ENCODE data around the gene CROCC. TPM values are rescaled to one million over a fixed set of nuclear protein-coding genes. Genes with fewer than 3 reads are reported as not detected.
A peak's percentile ranks its signal among the peaks of the same experiment; 100 is the strongest.

The CROCC gene
- total and polyA plus RNA-seq, 2 donors: 13.7 to 26.4 TPM

DNA sequence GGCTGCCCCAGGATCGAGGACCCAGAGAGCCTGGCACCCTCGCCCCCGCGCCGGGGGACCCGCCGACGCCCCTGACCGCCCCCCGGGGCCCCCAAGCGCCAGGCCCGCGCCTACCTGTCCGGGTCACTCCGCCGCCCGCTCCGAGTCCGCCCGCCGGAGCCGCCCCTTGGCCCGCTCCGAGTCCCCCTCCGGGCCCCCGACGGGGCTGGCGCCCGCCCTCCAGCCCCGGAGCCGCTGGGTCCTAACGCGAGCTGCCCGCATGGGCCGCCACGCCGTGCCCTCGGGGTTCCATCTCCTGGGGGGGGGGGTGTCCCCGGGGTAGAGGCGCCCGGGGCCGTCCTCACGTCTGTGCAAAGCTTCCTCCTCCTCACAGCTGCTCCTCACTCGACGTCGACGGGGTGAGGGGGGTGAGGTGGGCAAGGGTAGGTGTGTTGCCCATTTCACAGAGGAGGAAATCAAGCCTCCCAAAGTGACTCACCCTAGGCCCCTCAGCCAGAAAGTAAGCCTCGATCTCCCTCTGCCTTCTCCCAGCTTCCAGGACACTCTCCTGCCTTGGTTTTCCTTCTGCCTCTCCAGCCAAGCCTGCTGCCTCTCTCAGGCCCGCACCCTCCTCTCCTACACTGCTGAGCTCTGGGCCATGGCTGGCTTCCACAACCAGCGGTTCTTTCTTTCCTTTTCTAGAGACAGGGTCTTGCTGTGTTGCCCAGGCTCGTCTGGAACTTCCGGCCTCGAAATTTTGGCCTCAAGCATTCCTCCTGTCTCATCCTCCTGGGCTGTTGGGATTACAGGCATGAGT lies 58.9 kb downstream of the CROCC start, which contains the start of gene MFAP2:
Gene MFAP2, minus strand, starts transcription at position 148 of the 796 bp plus-strand sequence. CDS start 2,347 bp downstream, outside the sequence.
- Histone ChIP-seq H3K27ac (ENCODE audit: low read depth) (peak within 1 kb of the TSS; percentile 11), H3K36me3 (ENCODE audit: insufficient read depth) (no peaks in the 10 kb centered on the region), H3K4me3 (ENCODE audit: low read depth, low read length) (peak within 1 kb of the TSS; percentile 49), H3K4me1 (ENCODE audit: insufficient read depth) (no peaks in the 10 kb centered on the region)
- no peak for DNase-seq (ENCODE audit: extremely low spot score)
- 9% methylated on average over 53 of the region's 53 CpGs for WGBS

DNA sequence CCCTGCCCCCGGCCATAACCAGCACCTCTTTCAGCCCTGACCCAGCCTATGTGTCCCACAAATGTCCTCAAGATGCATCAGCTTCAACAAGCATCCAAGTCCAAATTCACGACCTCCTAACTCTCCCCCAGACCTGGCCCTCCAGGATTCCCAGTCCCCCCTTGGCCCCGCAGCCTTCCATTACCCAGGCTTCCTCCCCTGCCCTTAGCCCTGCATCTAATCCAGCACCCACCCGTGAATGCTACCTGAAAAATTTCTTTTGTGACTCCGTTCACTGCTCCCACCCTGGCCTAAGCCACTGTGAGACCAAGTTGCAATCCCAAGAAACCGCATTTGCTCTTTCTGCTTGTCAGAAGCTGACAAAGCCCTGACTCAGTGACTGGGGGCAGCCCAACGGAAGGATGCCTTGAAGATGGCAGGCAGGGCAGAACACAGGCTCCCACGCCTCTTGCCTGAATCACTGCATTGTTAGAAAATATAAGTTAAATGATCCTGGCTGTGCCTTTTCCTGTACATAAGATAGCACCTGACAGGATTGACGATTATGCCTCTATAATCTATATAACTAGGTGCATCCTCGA lies 59.6 kb downstream of the CROCC start:
- H3K36me3 ChIP-seq (ENCODE audit: insufficient read depth): no peaks in the 10 kb centered on the region
- no peak for DNase-seq (ENCODE audit: extremely low spot score)
- whole genome bisulfite sequencing: 92% methylated on average over 10 of the region's 10 CpGs
- H3K4me1 ChIP-seq (ENCODE audit: insufficient read depth): no peaks in the 10 kb centered on the region
- no peak overlapping the region for H3K27ac ChIP-seq (ENCODE audit: low read depth)
- no peak overlapping the region for H3K4me3 ChIP-seq (ENCODE audit: low read depth, low read length)

DNA sequence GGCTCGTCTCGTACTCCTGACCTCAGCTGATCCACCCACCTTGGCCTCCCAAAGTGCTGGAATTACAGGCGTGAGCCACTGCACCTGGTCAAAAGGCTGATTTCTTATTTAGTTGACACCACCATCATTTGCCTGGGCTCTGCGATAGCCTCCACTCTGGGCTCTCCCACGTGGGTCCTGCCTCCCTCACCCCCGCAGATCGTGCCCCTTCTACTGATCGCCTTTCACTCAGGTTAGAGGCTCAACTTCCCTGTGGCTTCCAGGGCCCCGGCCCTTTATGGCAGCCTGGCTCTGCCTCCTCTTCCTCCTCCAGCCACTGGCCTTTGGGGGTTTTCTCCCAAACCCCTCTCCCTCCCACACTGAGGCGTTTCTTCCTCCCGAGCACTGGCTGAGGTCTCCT lies 61.2 kb downstream of the CROCC start:
- no peaks in the 10 kb centered on the region for H3K36me3 ChIP-seq (ENCODE audit: insufficient read depth)
- no peaks in the 10 kb centered on the region for H3K4me1 ChIP-seq (ENCODE audit: insufficient read depth)
- no peak overlapping the region for H3K4me3 ChIP-seq (ENCODE audit: low read depth, low read length)
- WGBS: 88% methylated on average over 11 of the region's 11 CpGs
- H3K27ac ChIP-seq (ENCODE audit: low read depth): no peak overlapping the region
- DNase-seq (ENCODE audit: extremely low spot score): no peak

DNA sequence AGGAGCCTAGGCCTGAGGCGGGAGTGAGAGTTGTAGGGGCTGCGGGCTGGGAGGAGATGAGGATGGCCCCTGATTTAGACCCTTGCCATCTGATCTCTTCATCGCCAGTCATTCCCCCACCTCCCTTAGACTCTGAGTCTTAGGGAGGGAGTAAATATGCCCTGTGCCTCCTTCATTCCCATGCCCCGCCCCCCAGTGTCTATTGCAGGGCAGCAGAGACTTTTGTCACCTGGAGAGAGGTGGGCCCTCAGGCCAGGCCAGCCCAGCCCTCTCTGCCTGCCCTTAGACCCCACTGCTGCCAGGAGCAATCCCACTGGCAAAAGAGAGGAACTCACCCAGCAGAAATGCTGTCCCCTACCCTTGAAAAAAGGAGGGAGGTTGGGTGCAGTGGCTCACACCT lies 61.9 kb downstream of the CROCC start:
- DNase-seq (ENCODE audit: extremely low spot score): no peak
- no peak overlapping the region for H3K27ac ChIP-seq (ENCODE audit: low read depth)
- H3K36me3 ChIP-seq (ENCODE audit: insufficient read depth): no peaks in the 10 kb centered on the region
- 97% methylated on average over 4 of the region's 4 CpGs for WGBS
- no peak overlapping the region for H3K4me3 ChIP-seq (ENCODE audit: low read depth, low read length)
- no peaks in the 10 kb centered on the region for H3K4me1 ChIP-seq (ENCODE audit: insufficient read depth)

DNA sequence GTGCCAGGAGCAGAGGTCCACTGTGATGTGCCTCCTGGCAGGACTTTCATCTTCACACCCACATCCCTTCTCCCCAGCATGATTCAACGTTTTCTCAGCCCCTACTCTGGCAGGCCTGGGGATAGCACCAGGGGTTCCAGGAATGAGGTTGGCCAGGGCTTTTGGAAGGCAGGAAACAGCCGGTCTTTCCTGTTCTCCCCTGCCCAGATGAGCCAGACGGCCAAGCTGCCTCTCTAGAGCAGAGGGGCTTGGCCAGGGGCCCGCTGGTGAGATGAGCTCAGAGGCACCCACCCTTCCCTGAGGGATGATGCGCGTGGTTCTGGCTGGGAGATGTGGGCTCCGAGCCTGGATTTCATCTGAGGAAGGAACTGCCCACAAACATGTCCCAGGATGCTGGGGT lies 63.0 kb downstream of the CROCC start:
- 16% methylated on average over 7 of the region's 7 CpGs for WGBS
- Histone ChIP-seq H3K4me1 (ENCODE audit: insufficient read depth) (no peaks in the 10 kb centered on the region), H3K36me3 (ENCODE audit: insufficient read depth) (no peaks in the 10 kb centered on the region), H3K27ac (ENCODE audit: low read depth) (no peak overlapping the region), H3K4me3 (ENCODE audit: low read depth, low read length) (no peak overlapping the region)
- peak; percentile 63 for DNase-seq (ENCODE audit: extremely low spot score)

DNA sequence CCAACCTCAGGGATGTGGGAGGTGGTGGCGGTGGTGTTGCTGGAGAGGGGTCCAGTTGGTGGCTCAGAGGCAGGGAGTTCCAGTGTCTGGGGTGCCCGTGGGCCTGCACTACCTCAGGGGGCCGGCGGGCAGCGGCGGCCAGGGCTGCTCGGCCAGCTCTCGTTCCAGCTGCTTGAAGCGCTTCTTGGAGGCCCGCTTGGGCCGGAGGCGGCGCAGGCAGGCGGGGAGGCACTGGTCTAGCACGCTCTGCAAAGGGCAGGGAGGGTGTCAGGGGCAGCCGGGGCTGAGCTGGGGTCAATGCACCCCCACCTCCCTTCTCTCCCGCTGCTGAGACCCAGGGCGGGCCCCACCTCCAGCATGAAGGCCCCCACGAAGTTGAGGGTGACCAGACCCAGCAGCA lies 64.4 kb downstream of the CROCC start:
- Histone ChIP-seq H3K36me3 (ENCODE audit: insufficient read depth) (peaks cover 4% of the 10 kb centered on the region), H3K4me1 (ENCODE audit: insufficient read depth) (no peaks in the 10 kb centered on the region), H3K4me3 (ENCODE audit: low read depth, low read length) (no peak overlapping the region), H3K27ac (ENCODE audit: low read depth) (no peak overlapping the region)
- WGBS: 91% methylated on average over 19 of the region's 19 CpGs
- DNase-seq (ENCODE audit: extremely low spot score): no peak

DNA sequence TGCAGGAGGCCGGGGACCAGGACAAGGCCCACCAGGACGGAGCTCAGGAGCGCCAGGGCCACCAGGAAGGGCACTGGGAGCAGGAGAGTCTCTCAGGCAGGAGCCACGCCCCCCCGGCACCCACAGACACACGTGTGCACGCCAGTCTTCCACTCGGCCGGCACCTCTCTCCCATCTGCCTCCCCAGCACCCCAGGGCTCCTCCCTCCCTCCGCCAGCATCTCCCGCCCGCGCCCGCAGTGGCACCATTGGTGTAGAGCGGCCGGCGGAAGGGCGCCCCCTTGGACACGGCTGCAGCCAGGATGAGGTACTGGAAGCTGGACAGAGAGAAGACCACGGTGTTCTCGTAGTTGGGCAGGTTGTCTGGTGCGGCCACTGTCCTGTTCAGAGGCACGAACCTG lies 64.8 kb downstream of the CROCC start:
- H3K27ac ChIP-seq (ENCODE audit: low read depth): no peak overlapping the region
- H3K4me3 ChIP-seq (ENCODE audit: low read depth, low read length): no peak overlapping the region
- no peaks in the 10 kb centered on the region for H3K4me1 ChIP-seq (ENCODE audit: insufficient read depth)
- DNase-seq (ENCODE audit: extremely low spot score): no peak
- 89% methylated on average over 23 of the region's 23 CpGs for WGBS
- peaks cover 4% of the 10 kb centered on the region for H3K36me3 ChIP-seq (ENCODE audit: insufficient read depth)

DNA sequence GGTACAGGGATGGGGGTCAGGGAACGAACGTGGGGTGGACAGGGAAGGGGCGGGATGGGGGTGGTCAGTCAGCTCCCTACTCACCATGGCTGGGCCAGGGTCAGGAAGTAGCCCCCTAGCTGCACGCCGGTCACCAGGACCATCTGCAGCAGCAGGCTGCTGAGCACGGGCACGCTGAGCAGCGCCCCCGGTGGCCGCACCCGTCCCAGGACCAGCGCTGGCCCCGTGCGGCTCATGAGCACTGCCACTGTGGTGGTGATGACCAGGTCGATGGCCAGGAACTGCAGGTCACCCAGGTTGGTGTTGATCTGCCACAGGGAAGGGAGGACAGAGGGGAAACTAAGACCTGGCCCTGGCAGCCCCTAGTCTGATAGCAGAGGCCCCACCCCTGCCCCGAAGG lies 65.2 kb downstream of the CROCC start:
- H3K36me3 ChIP-seq (ENCODE audit: insufficient read depth): peaks cover 4% of the 10 kb centered on the region
- H3K4me3 ChIP-seq (ENCODE audit: low read depth, low read length): no peak overlapping the region
- WGBS: 77% methylated on average over 16 of the region's 16 CpGs

DNA sequence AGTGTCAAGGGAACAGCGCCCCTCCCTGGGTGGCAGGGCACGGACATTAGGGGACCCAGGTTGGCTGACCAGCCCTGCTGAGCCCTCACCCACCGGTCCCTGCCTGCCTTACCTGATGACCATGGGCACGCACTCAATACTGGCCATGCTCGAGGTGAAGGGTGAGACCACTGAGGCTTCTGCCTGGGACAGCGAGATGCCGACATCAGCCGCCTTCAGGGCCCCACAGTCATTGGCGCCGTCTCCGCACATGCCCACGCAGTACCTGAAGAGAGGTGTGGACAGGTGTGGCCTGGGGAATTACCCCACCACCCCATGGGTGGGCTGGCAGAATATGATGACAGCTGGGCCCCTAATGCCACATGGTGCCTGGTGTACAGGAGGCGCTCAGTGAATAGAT lies 66.5 kb downstream of the CROCC start:
- H3K4me3 ChIP-seq (ENCODE audit: low read depth, low read length): no peak overlapping the region
- no peak overlapping the region for H3K27ac ChIP-seq (ENCODE audit: low read depth)
- H3K36me3 ChIP-seq (ENCODE audit: insufficient read depth): peaks cover 4% of the 10 kb centered on the region
- DNase-seq (ENCODE audit: extremely low spot score): no peak
- 96% methylated on average over 13 of the region's 13 CpGs for WGBS
- H3K4me1 ChIP-seq (ENCODE audit: insufficient read depth): no peaks in the 10 kb centered on the region

More for the DNA sequence above, 65.2 kb downstream of the CROCC start:
- DNase-seq (ENCODE audit: extremely low spot score): no peak
- Histone ChIP-seq H3K4me1 (ENCODE audit: insufficient read depth) (no peaks in the 10 kb centered on the region), H3K27ac (ENCODE audit: low read depth) (no peak overlapping the region)

DNA sequence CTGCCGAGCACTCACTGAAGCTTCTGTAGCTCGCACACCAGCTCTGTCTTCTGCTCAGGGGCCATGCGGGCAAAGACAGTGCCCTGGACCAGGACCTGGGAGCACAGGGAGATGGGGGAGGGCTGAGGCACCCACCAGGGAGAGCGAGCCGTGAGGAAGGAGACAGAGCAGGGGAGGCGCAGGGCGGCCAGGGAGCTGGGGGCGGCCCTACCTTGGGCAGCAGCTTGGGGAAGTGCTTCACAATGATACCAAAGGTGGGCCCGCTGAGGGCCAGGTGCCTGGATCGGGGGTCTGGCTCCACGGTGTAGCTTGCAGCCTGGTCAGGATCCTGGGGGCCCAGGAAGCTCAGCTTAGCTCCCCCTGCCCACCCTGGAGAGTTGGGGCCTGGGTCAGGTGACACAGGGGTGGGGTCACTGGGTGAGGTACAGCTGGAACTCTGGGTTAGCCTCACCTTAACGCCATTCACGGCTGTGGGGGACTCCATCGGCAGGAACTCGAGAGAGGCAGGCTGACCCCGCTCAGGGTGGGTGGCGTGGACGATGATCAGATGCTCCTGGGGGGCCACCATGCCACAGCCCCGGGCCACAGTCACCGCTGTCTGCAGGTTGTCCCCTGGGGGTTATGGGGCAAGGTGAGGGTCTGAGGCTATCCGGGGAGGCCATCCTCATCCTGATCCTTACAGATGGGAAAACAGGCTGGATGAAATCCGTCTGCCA lies 68.1 kb downstream of the CROCC start:
- no peak overlapping the region for H3K27ac ChIP-seq (ENCODE audit: low read depth)

DNA sequence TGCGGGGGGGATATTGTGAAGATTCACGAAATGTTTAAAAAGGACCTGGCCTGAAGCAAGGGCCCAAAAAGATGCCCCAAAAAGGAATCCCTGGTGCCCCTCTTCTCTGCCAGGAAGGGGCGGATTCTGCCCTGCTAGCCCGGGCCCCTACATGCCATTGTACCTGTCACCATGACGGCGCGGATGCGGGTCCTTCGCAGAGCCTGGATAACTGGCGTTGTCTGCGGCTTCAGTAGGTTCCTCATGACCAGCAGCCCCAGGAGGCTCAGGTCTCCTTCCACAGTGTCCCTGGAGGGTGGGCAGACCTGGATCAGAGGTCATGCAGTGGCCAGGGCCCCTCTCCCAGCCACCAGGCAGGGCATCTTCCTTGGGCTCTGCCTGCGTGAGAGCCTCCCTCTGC lies 69.8 kb downstream of the CROCC start:
- 97% methylated on average over 12 of the region's 12 CpGs for WGBS
- H3K4me1 ChIP-seq (ENCODE audit: insufficient read depth): no peaks in the 10 kb centered on the region

More for the DNA sequence above, 68.1 kb downstream of the CROCC start:
- no peak overlapping the region for H3K4me3 ChIP-seq (ENCODE audit: low read depth, low read length)
- WGBS: 95% methylated on average over 22 of the region's 22 CpGs
- H3K4me1 ChIP-seq (ENCODE audit: insufficient read depth): no peaks in the 10 kb centered on the region
- no peak for DNase-seq (ENCODE audit: extremely low spot score)
- peaks cover 4% of the 10 kb centered on the region for H3K36me3 ChIP-seq (ENCODE audit: insufficient read depth)

DNA sequence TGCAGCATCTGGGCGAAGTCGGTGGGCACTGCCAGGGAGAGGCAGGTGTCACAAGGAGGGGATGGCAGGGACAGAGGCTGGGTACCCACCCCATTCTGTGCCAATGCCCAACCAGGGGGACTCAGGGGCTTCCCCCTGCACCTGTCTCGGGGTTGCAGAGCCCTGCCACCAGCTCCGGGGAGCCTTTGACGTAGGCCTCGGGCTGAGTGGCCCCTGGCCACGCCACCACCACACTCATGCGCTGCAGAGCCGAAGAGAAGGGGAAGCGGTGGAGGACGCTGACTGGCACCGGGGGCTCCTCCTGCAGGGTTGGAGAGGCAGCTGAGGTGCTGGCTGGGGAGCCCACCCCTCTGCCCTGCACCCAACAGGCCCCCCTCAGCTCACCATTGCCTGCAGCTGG lies 70.4 kb downstream of the CROCC start:
- H3K36me3 ChIP-seq (ENCODE audit: insufficient read depth): peaks cover 6% of the 10 kb centered on the region
- no peaks in the 10 kb centered on the region for H3K4me1 ChIP-seq (ENCODE audit: insufficient read depth)
- no peak overlapping the region for H3K4me3 ChIP-seq (ENCODE audit: low read depth, low read length)
- DNase-seq (ENCODE audit: extremely low spot score): no peak
- H3K27ac ChIP-seq (ENCODE audit: low read depth): no peak overlapping the region
- WGBS: 96% methylated on average over 12 of the region's 12 CpGs

More for the DNA sequence above, 69.8 kb downstream of the CROCC start:
- DNase-seq (ENCODE audit: extremely low spot score): no peak
- Histone ChIP-seq H3K4me3 (ENCODE audit: low read depth, low read length) (no peak overlapping the region), H3K27ac (ENCODE audit: low read depth) (no peak overlapping the region), H3K36me3 (ENCODE audit: insufficient read depth) (peaks cover 6% of the 10 kb centered on the region)

DNA sequence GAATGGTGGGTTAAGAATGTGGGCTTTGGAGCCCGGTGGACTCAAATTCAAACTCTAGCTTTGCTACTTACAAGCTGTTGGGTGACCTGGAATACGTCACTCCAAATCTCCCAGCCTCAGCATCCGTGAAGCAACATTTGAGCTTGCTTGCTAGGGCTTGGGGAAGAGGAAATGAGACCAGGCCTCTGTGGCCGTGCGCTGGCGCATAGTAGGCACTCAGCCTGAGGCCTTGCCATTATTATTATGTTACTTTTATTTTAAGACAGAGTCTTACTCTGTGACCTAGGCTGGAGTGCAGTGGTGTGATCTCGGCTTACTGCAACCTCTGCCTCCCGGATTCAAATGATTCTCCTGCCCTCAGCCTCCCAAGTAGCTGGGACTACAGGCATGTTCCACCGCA lies 70.9 kb downstream of the CROCC start:
- Histone ChIP-seq H3K4me3 (ENCODE audit: low read depth, low read length) (no peak overlapping the region), H3K36me3 (ENCODE audit: insufficient read depth) (peaks cover 6% of the 10 kb centered on the region), H3K27ac (ENCODE audit: low read depth) (no peak overlapping the region), H3K4me1 (ENCODE audit: insufficient read depth) (no peaks in the 10 kb centered on the region)
- DNase-seq (ENCODE audit: extremely low spot score): no peak
- 91% methylated on average over 9 of the region's 9 CpGs for WGBS

All from urinary bladder (tissue), 4 donors.